Loucy (cell line): ENCODE measurements around the gene NUP58.

Experiments
- H2AFZ ChIP-seq: fragments of 200-600 bp; sonication (generic); 2 replicates; pipeline ENCODE4 v1.6.0; 2016; ENCODE audit warnings: antibody characterized with exemption, mild to moderate bottlenecking, low read length, moderate library complexity
- H3F3A ChIP-seq: fragments of 200-600 bp; 2 replicates; pipeline ENCODE4 v1.6.0; 2016; ENCODE audit warnings: antibody characterized with exemption, low read depth, mild to moderate bottlenecking
- H3K27me3 ChIP-seq: fragments of 200-600 bp; sonication (generic); 2 replicates; pipeline ENCODE4 v1.6.1; 2014; ENCODE audit warnings: low read length, mild to moderate bottlenecking; ENCODE audit not compliant: insufficient read depth, poor library complexity, severe bottlenecking
- H3K36me3 ChIP-seq: fragments of 200-600 bp; sonication (generic); 2 replicates; pipeline ENCODE4 v1.6.1; 2016; ENCODE audit warnings: low read length; ENCODE audit not compliant: insufficient read depth
- H3K4me1 ChIP-seq: fragments of 200-600 bp; sonication (generic); 2 replicates; pipeline ENCODE4 v1.5.1; 2014; ENCODE audit warnings: low read length, mild to moderate bottlenecking; ENCODE audit not compliant: insufficient read depth, poor library complexity, severe bottlenecking
- H3K4me2 ChIP-seq: fragments of 200-600 bp; sonication (generic); 2 replicates; pipeline ENCODE4 v1.6.0; 2014; ENCODE audit warnings: antibody characterized with exemption, low read length, low read depth, mild to moderate bottlenecking; ENCODE audit not compliant: poor library complexity, severe bottlenecking
- H3K4me3 ChIP-seq: fragments of 200-600 bp; sonication (generic); 2 replicates; pipeline ENCODE4 v1.5.1; 2014; ENCODE audit warnings: low read length, mild to moderate bottlenecking, mixed read lengths; ENCODE audit not compliant: poor library complexity, severe bottlenecking
- H3K79me2 ChIP-seq: fragments of 200-600 bp; sonication (generic); 2 replicates; pipeline ENCODE4 v1.6.1; 2014; ENCODE audit warnings: low read length; ENCODE audit not compliant: insufficient read depth
- H3K9ac ChIP-seq: fragments of 200-600 bp; sonication (generic); 2 replicates; pipeline ENCODE4 v1.6.0; 2014; ENCODE audit warnings: mild to moderate bottlenecking, low read depth, low read length, moderate library complexity; ENCODE audit not compliant: poor library complexity, severe bottlenecking
- H3K9me2 ChIP-seq: fragments of 200-600 bp; sonication (generic); replicated peaks from 2 replicates; pipeline ENCODE4 v1.6.1; 2016; ENCODE audit warnings: low read depth, low read length, mixed read lengths
- H3K9me3 ChIP-seq: fragments of 200-600 bp; sonication (generic); 2 replicates; pipeline ENCODE4 v1.6.1; 2014; ENCODE audit warnings: mild to moderate bottlenecking, antibody characterized with exemption, low read length, low read depth; ENCODE audit not compliant: insufficient read depth
- H4K20me1 ChIP-seq: fragments of 200-600 bp; sonication (generic); 2 replicates; pipeline ENCODE4 v1.6.0; 2014; ENCODE audit warnings: antibody characterized with exemption, low read length, mild to moderate bottlenecking; ENCODE audit not compliant: insufficient read depth, poor library complexity, severe bottlenecking
- CTCF ChIP-seq: fragments of 200-600 bp; sonication (generic); conservative IDR thresholded peaks from 2 replicates; pipeline ENCODE4 v1.5.1; 2014; ENCODE audit warnings: mild to moderate bottlenecking, antibody characterized with exemption, low read length
- EZH2phosphoT487 ChIP-seq: fragments of 200-600 bp; IDR thresholded peaks from 2 replicates; pipeline ENCODE4 v1.6.1; 2018; ENCODE audit warnings: antibody characterized with exemption, mild to moderate bottlenecking, moderate library complexity, borderline replicate concordance

Gene NUP58

GRCh38 chr13:25301347-25302113 is at the start of gene NUP58:
NUP58 (plus strand) TSS chr13:25301625; CDS start chr13:25301774, 149 bp downstream.
- H3K27me3 ChIP-seq: no peaks in the 10 kb centered on the region
- peak within 1 kb of the TSS; percentile 88 for H3K4me3 ChIP-seq
- no peaks in the 10 kb centered on the region for H3K9me3 ChIP-seq
- peaks cover 32% of the 10 kb centered on the region for H3K4me1 ChIP-seq
- H3K9me2 ChIP-seq: no peaks in the 10 kb centered on the region
- H3K4me2 ChIP-seq: peak within 1 kb of the TSS; percentile 91
- no peaks in the 10 kb centered on the region for H3K36me3 ChIP-seq
- peak within 1 kb of the TSS; percentile 94 for H3K9ac ChIP-seq
- peak within 1 kb of the TSS; percentile 88 for H2AFZ ChIP-seq
- peaks cover 47% of the 10 kb centered on the region for H4K20me1 ChIP-seq
- H3F3A ChIP-seq: no peaks in the 10 kb centered on the region
- TF ChIP-seq CTCF (no peak), EZH2phosphoT487 (no peak)
- peaks cover 56% of the 10 kb centered on the region for H3K79me2 ChIP-seq

- H4K20me1 ChIP-seq: peaks cover 4% of the 10 kb centered on the region
- H3K4me3 ChIP-seq: no peak overlapping the region
Measured at GRCh38 chr13:25252225-25252624, 49.2 kb upstream of the NUP58 start.

GRCh38 chr13:25252752-25253151 is 48.7 kb upstream of the NUP58 start:
- Histone ChIP-seq H3K4me3 (no peak overlapping the region), H3K79me2 (no peaks in the 10 kb centered on the region), H3K9me3 (no peaks in the 10 kb centered on the region), H3K9me2 (no peaks in the 10 kb centered on the region), H2AFZ (no peak overlapping the region), H3K4me1 (no peaks in the 10 kb centered on the region), H4K20me1 (peaks cover 4% of the 10 kb centered on the region), H3K36me3 (peaks cover 67% of the 10 kb centered on the region; the same call in 1 of the 2 replicates), H3K9ac (no peak overlapping the region), H3K27me3 (no peaks in the 10 kb centered on the region), H3K4me2 (no peak overlapping the region), H3F3A (no peaks in the 10 kb centered on the region)
- no peak for TF ChIP-seq EZH2phosphoT487
- no peak for TF ChIP-seq CTCF

More at GRCh38 chr13:25252225-25252624, 49.2 kb upstream of the NUP58 start:
- H3K4me1 ChIP-seq: no peaks in the 10 kb centered on the region
- H3K9ac ChIP-seq: no peak overlapping the region
- no peaks in the 10 kb centered on the region for H3K9me2 ChIP-seq
- H3K4me2 ChIP-seq: no peak overlapping the region
- H3K79me2 ChIP-seq: no peaks in the 10 kb centered on the region
- no peaks in the 10 kb centered on the region for H3K27me3 ChIP-seq
- H3K9me3 ChIP-seq: no peaks in the 10 kb centered on the region
- TF ChIP-seq CTCF: no peak
- H2AFZ ChIP-seq: no peak overlapping the region
- no peaks in the 10 kb centered on the region for H3F3A ChIP-seq
- peaks cover 62% of the 10 kb centered on the region; the same call in 1 of the 2 replicates for H3K36me3 ChIP-seq
